Lower lobe of right lung (tissue), 2 donors: ENCODE results near the gene MYZAP. TPM values are rescaled to one million over a fixed set of nuclear protein-coding genes. Genes with fewer than 3 reads are reported as not detected.

ENCODE experiments used
- ATAC-seq, 2 donors: fragments of 200-7000 bp; cut with Tn5 transposase; one replicate each; pipeline ENCODE4 v1.9.1; 2020 to 2022; ENCODE audit warnings: mild to moderate bottlenecking in 2 of 2, moderate library complexity in 2 of 2
- DNase-seq: peaks from one replicate; pipeline ENCODE4 v3.0.0-alpha.2; 2020
- H3K27ac ChIP-seq: fragments of 200-600 bp; one replicate; pipeline ENCODE4 v1.8.0; 2022
- H3K27me3 ChIP-seq: fragments of 200-600 bp; one replicate; pipeline ENCODE4 v1.8.0; 2022; ENCODE audit warnings: low read depth
- H3K36me3 ChIP-seq: fragments of 200-600 bp; one replicate; pipeline ENCODE4 v1.8.0; 2022; ENCODE audit warnings: mild to moderate bottlenecking
- H3K4me1 ChIP-seq: fragments of 200-600 bp; one replicate; pipeline ENCODE4 v1.8.0; 2022
- H3K4me3 ChIP-seq: fragments of 200-600 bp; one replicate; pipeline ENCODE4 v1.8.0; 2022; ENCODE audit warnings: mild to moderate bottlenecking
- H3K9me3 ChIP-seq: fragments of 200-600 bp; one replicate; pipeline ENCODE4 v1.8.0; 2022
- CTCF ChIP-seq: fragments of 200-600 bp; IDR thresholded peaks from one replicate; pipeline ENCODE4 v1.8.0; 2022; ENCODE audit warnings: antibody characterized with exemption, mild to moderate bottlenecking
- intact Hi-C: fragments of 100-400 bp; cut with DNase I; formaldehyde crosslinking; loops from one replicate; pipeline ENCODE4 v1.11.0; 2022
- total RNA-seq: library from RNA; stranded (reverse); fragmentation: NEBNext Ultra II Directional; extraction: Animal tissue kit (Norgen Biotek cat#: 25700); gene quantifications from one replicate; pipeline ENCODE4 v1.2.1, GENCODE V29; 2021
- donor health status: DM: no; HTN: yes; CAD: no; lungs with severe emphysema.

The MYZAP gene
- total RNA-seq, 1 donor from 2014 or later, result 41.3 TPM

GRCh38 chr15:57568299-57568698 lies 23.4 kb upstream of the MYZAP start:
- Histone ChIP-seq H3K4me1 (peaks cover 12% of the 10 kb centered on the region), H3K4me3 (no peak overlapping the region), H3K27me3 (no peaks in the 10 kb centered on the region), H3K9me3 (no peaks in the 10 kb centered on the region), H3K36me3 (no peaks in the 10 kb centered on the region), H3K27ac (no peak overlapping the region)
- ATAC-seq, result no peak
- no peak for TF ChIP-seq CTCF
- intact Hi-C loops, result no loop called here
- DNase-seq, result no peak

GRCh38 chr15:57570340-57570739 lies 21.4 kb upstream of the MYZAP start:
- Histone ChIP-seq H3K36me3 (no peaks in the 10 kb centered on the region), H3K4me1 (peaks cover 12% of the 10 kb centered on the region), H3K4me3 (no peak overlapping the region), H3K27me3 (no peaks in the 10 kb centered on the region), H3K9me3 (no peaks in the 10 kb centered on the region), H3K27ac (no peak overlapping the region)
- no peak for TF ChIP-seq CTCF
- DNase-seq (no peak), ATAC-seq (no peak)
- intact Hi-C loops, result no loop called here

DNA sequence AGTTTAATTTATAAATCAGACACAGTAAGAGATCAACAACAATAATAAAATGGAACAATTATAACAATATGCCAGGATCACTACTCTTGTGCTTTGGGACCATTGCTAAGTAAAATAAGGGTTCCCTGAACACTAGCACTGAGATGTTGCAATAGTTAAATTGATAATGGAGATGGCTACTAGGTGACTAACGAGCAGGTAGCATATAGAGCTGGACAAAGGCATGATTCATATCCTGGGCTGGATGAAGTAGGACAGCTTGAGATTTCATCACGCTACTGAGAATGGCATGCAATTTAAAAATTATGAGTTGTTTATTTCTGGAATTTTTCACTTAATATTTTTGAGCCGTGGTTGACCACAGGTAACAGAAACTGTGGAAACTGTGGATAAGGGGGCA lies 20.7 kb upstream of the MYZAP start:
- intact Hi-C loops, result no loop called here
- no peaks in the 10 kb centered on the region for H3K9me3 ChIP-seq
- H3K27me3 ChIP-seq, result no peaks in the 10 kb centered on the region
- DNase-seq (no peak), ATAC-seq (no peak)
- no peak overlapping the region for H3K4me3 ChIP-seq
- TF ChIP-seq CTCF, result no peak
- H3K4me1 ChIP-seq, result peaks cover 7% of the 10 kb centered on the region
- no peak overlapping the region for H3K27ac ChIP-seq
- H3K36me3 ChIP-seq, result no peaks in the 10 kb centered on the region

GRCh38 chr15:57571725-57572124 lies 20.0 kb upstream of the MYZAP start:
- ATAC-seq (no peak), DNase-seq (no peak)
- TF ChIP-seq CTCF, result no peak
- H3K9me3 ChIP-seq, result no peaks in the 10 kb centered on the region
- H3K27me3 ChIP-seq, result no peaks in the 10 kb centered on the region
- peaks cover 5% of the 10 kb centered on the region for H3K4me1 ChIP-seq
- no peak overlapping the region for H3K27ac ChIP-seq
- H3K36me3 ChIP-seq, result no peaks in the 10 kb centered on the region
- intact Hi-C loops, result no loop called here
- H3K4me3 ChIP-seq, result no peak overlapping the region

DNA sequence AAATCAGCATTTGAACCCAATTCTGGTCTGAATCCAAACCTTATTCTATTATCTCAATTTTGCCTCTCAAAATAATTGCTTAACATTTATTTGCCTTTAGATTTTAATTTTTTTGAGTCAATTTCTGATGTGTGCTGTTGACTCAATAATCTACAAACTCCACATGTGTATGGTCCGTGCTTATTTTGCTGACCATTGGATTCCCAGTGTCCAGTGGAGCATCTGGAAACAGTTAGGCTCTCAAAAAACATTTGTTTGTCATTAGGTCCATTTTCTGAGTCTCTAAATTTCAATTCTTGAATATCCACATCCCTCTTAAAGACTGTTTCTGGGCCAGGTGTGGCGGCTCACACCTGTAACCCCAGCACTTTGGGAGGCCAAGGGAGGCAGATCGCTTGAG lies 19.2 kb upstream of the MYZAP start:
- H3K27me3 ChIP-seq, result no peaks in the 10 kb centered on the region
- H3K4me1 ChIP-seq, result no peaks in the 10 kb centered on the region
- H3K4me3 ChIP-seq, result no peak overlapping the region
- no peaks in the 10 kb centered on the region for H3K36me3 ChIP-seq
- no peak for TF ChIP-seq CTCF
- ATAC-seq (no peak), DNase-seq (no peak)
- intact Hi-C loops, result no loop called here
- H3K9me3 ChIP-seq, result no peaks in the 10 kb centered on the region
- H3K27ac ChIP-seq, result no peak overlapping the region

DNA sequence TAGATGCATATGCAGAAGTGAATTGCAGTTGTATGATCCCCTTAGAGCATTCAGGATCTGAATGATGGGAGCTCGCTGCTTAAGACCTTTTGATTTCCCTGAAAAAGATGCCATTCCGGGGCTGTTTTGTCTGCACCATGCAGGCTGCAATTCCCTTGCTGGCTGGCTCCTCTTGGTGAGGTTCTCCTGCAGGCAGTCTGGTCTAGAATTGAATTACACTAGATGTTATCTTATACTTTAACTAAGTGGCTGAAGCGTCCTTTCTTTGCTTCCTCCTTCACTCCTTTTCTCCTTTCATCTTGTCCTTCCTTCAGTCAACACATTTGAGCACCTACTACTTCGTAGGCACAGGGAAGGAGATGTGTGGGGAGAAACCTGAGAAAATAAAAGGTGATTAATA lies 18.6 kb upstream of the MYZAP start:
- Histone ChIP-seq H3K36me3 (no peaks in the 10 kb centered on the region), H3K9me3 (no peaks in the 10 kb centered on the region), H3K4me1 (peaks cover 3% of the 10 kb centered on the region), H3K27ac (no peak overlapping the region), H3K27me3 (no peaks in the 10 kb centered on the region), H3K4me3 (no peak overlapping the region)
- ATAC-seq, result no peak
- intact Hi-C loops, result no loop called here
- no peak for TF ChIP-seq CTCF
- DNase-seq, result no peak
